Esophagus squamous epithelium (tissue), 4 donors: Measurements from ENCODE around the gene ERCC5.

Experiments
- CTCF ChIP-seq, 6 experiments: fragments of 450-650 bp in 4 of 6; fragments of 200-600 bp in 2 of 6; sonication (generic) in 2 of 6; IDR thresholded peaks; one replicate each; pipeline ENCODE4 v1.5.1; 2016 to 2019; ENCODE audit warnings: antibody characterized with exemption in 6 of 6, mild to moderate bottlenecking in 4 of 6, moderate library complexity in 4 of 6
- POLR2A ChIP-seq, 4 donors: fragments of 450-650 bp; IDR thresholded peaks; one replicate each; pipeline ENCODE4 v1.6.1; 2017; ENCODE audit warnings: antibody characterized with exemption in 4 of 4, mild to moderate bottlenecking in 4 of 4, moderate library complexity in 3 of 4

- TF ChIP-seq CTCF (IDR thresholded peaks at IDR 0.05) (no peak), POLR2A (IDR thresholded peaks at IDR 0.05) (no peak)
Measured at GRCh38 chr13:102848956-102849355, 3.1 kb downstream of the ERCC5 start.
